GM18867 (cell line): Measurements from ENCODE around the gene CEP126.
A peak's percentile ranks its signal among the peaks of the same experiment; 100 is the strongest.

Experiments used
- ATAC-seq: cut with Tn5 transposase; IDR thresholded peaks from one replicate; pipeline ENCODE4 v1.9.1; 2021; ENCODE audit warnings: mild to moderate bottlenecking, moderate library complexity; ENCODE audit not compliant: unreplicated experiment

CEP126 gene

DNA sequence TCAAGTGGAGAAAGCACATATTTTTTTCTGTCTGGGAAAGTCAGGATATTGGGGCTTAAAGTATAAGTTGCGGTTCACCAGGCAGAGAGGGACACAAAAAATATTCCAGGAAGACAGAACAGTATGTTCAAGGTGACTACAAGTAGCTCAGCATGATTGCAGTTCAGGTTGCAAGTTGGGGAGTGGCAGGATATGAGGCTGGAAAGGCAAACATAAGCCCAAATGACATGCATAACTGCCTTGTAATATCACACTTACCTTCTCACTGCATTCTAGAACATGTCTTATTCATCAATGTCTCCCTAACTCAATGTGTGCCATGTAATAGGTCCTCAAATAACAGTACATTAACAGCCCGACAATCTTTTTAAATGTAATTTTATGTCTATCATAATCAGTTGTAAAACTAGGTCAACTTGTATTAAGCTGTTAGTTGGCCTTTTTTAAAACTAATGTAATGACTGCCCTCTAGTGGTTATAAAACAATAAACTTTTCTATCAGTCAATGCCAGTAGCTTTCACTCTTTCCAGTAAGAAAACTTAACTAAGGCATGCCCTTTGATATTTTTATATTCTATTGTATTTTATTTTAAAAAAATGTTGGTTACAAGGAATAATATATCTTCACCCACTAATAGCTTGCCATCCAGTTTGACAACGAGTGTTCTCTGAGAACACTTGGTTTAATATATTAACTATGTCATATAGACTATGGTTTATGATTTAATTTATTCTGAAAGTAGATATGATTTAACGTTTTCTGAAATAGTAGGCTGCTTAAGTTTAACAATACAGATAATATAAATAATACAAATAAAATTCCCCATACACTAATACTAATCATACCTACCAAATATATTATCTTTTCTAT, 93.0 kb downstream of the CEP126 start:
- ATAC-seq: peak; percentile 75

DNA sequence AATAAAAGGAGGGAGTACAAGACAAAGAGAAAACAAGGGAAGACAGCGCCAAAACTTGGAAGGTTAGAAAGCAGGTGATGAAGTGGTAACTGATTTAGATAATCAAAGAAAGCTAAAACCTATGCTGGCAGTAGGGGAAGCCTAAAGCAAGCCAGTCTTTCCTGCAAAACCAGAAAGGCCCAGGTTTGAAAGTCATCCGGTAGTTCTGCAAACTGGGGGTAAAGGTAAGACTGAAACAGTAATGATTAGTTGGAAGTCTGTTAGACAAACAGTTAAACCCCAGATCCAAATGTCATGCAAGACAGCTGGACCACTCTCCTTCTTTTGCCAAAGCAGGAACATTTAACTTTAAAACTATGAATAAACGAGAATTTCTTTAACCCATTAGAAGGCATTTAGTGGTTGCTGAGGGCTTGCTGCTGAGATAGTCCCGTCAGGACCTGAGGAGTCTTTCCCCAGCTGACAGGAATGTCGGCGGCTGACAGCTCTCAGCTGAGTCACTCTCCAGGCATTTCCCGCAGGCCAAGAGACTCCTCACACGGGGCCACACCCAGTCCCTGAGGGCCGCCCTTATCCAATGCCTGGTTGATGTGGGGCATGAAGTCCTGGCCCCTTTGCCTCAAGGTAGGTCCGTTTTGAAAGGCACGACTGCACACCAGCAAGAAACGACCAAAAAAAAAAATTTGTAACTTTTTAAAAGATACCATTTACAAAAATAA, 96.1 kb downstream of the CEP126 start:
- ATAC-seq: no peak

DNA sequence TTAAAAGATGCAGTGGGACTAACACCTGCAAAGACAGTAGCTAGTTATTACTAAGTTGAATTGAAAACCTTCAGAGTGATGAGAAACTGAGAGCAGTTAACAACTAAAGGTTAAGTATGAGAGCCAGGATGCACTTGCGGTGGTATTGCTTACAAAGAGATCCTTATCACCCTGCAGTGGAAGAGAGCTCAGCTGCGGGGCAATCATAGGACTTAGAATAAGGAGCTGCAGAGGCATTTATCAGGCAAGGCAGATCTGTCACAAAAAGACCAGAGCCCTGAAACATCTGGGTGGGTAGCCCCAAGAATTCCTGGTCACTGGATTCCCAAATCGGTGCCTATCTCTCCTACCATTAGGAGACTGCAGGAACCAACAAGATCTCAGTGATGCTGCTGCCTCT, 98.1 kb downstream of the CEP126 start:
- no peak for ATAC-seq

DNA sequence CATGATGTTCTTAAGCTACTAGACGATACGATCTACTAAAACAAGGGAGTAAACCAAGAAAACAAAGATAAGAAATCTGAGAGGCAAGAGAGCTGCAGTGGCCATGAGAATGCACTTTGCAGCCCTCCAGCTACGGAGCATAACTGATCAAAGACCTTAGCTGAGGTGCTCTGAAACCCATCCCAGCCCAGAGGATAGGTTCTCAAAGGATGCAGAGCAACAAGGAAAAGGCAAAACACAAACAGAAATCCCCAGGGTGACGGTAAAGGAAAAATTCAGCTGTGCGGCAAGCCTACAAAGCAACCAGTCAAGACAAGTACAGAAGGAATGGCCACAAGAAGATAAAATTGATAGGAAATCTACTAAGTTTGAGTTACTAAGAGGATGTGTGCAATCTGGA, 99.9 kb downstream of the CEP126 start:
- ATAC-seq: no peak

DNA sequence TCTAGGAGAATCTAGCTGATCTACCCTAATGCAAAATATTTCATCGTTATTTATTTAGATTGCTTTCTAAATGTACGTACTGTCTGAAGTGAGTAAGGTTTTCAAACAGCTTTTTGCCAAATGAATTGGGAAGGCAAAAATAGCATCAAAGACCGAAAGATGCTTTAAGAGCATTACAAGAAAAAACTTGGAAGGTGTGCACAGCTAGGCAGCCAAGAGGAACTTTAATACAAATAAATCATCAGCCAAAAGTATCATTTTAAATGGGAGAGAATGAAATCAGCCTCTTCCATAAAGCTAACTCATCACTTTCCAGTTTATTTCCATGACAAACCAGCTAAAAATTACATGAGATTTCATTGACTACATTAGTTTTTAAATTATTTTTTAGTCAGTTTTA, 102.2 kb downstream of the CEP126 start:
- ATAC-seq: no peak

DNA sequence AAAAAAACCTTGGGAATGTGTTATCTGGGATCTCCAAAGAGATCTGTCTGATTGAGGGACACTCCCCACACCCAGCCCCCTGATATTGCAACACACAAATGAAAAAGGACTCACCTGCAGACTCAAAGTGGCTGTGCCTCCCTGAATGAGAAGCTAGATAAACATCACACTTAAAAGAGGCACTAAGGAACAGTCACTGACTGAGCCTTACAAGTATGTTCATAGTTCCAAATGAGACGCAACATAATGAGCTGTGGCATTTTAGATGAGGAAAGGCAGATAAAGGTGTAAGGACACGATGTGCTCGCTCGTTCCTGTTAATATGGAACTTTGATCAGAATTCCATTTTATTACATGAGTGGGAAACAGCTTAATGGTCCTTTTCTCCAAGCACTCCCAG, 111.4 kb downstream of the CEP126 start:
- ATAC-seq: no peak

DNA sequence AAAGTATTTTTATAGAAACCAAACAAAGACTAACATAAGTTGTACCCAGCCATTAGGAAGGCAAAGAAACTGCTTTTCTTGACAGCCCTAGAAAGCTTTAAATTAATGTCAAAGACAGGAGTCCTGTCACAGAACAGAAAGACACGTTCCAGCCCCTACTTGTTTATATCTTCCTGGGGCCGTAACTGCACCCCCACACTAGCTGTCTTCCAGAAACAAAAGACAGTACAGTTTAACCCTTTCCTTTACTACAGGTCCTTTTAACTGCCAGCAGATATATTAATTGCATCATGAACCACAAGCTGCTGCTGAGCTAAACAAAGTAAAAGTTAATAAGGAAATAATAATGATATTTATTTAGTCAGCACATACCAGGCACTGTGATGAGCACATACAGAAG, 112.1 kb downstream of the CEP126 start:
- no peak for ATAC-seq

DNA sequence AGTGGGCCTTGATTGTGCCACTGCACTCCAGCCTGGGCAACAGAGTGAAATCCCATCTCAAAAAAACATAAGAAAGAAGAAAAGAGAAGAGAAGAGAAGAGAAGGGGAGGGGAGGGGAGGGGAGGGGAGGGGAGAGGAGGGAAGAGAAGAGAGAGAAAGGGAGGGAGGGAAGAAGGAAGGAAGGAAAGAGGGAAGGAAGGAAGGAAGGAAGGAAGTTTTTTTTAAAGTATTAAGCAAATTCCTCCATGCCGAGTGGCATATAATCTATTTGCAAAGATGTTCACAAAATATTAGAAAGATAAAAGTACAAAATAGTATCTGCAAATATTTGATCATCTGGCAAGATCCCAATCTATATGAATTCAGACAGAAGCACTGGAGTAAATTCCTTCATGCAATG, 121.9 kb downstream of the CEP126 start:
- no peak for ATAC-seq

DNA sequence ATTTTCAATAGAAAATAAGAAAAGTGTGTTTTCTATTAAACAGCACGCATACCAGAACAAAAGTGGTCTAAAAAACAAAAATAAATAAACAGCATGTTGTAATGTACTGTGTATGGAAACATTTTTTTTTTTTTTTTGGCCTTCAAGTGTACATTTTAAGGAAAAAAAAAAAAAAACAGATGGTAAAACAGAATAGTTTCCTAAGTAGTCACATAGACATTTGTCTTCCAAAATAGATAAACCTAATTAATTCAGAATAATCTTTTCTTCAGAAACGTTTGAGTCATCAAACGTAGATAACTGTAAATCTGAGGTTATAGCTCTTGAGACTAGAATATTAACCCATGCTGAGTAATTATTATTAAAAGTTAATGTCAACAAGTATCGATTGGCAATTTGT, 132.0 kb downstream of the CEP126 start:
- no peak for ATAC-seq

DNA sequence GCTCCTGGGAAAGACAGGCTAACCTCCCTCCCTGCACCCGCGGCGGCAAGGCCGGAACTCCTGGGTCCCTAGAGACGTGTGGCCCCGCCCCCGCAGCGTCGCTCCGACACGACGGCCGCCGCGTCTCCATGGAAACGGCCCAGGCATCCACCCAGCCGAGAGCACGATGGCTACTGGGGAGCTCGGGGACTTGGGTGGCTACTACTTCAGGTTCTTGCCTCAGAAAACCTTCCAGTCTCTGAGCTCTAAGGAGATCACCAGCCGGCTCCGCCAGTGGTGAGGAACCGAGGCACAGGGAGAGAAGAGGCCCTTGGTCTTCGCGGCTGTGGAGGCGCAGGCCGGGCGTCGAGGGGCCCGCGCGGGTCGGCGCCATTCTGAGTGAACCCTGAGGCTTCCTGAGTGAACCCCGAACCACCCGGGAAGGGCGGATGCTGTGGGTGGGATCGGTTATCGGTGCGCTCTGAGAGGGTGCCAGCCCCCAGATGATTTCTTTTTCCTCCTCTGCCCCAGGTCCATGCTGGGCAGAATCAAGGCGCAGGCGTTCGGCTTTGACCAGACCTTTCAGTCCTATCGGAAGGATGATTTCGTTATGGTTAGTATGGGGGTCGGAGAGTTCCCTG, 132.6 kb downstream of the CEP126 start, which contains the start of gene CFAP300:
CFAP300 (plus strand) TSS at position 133 of the 620 bp plus-strand sequence; CDS start at position 167, 34 bp downstream.
- no peak for ATAC-seq
